ENCODE measurements around the gene TPSAB1.

GRCh38 chr16:1204933-1205332, 35.6 kb upstream of the TPSAB1 start:
- no peak for TF ChIP-seq CTCF (conservative IDR thresholded peaks at IDR 0.05 in 1 of 2, IDR thresholded peaks at IDR 0.05 in 1 of 2; ENCODE audit: extremely low read depth in 1 of 2, insufficient read depth in 1 of 2, low read depth in 1 of 2, low read length in 2 of 2)
- no peak for TF ChIP-seq EZH2 (IDR thresholded peaks at IDR 0.05; ENCODE audit: borderline replicate concordance, low read length)

Measured in mammary epithelial cell (primary cell).